ENCODE results near the gene GFRA1. TPM values are rescaled to one million over a fixed set of nuclear protein-coding genes. Genes with fewer than 3 reads are reported as not detected.

Gene GFRA1
- polyA plus RNA-seq, 3 donors, result not detected

DNA sequence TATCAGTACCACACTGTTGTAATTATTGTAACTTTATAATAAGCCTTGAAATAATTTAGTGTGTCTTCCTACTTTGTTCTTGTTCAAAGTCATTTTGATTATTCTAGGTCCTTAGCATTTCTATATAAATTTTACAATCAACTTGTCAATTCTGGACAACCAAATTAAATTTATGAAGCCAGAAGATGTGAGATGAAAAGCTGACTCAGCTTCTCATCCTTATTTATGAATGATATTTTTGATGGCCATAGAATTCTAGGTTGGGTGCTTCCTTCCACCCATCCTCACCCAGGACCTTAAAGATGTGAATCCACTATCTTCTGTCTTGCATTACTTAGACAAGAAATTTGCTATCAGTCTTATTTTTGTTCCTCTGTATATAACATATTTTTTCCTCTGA lies 261.1 kb downstream of the GFRA1 start:
- H3K4me1 Mint-ChIP-seq, result no peaks in the 10 kb centered on the region
- intact Hi-C loops (cut with micrococcal nuclease), result no loop called here
- H4K20me1 ChIP-seq (ENCODE audit: insufficient read depth, low read length), result no peaks in the 10 kb centered on the region
- H3K9me3 Mint-ChIP-seq, result peaks cover 0 to 7% (median 3%) of the 10 kb centered on the region in 7 donors
- no peak overlapping the region for H3K9ac ChIP-seq (ENCODE audit: insufficient read depth, low read length, poor library complexity, severe bottlenecking)
- H3K36me3 Mint-ChIP-seq, result no peaks in the 10 kb centered on the region
- no peak overlapping the region for H3K4me3 ChIP-seq (replicated peaks in 1 of 3; ENCODE audit: low read depth in 2 of 3, low read length in 3 of 3)
- no peaks in the 10 kb centered on the region for H3K79me2 ChIP-seq (ENCODE audit: insufficient read depth, low read length)
- DNase-seq, result no peak
- H3K9me3 ChIP-seq (replicated peaks in 1 of 2; ENCODE audit: control insufficient read depth in 1 of 2, insufficient read depth in 1 of 2, low read length in 2 of 2), result no peaks in the 10 kb centered on the region
- H3K4me2 ChIP-seq (replicated peaks; ENCODE audit: extremely low read depth, low read length, poor library complexity, severe bottlenecking), result no peak overlapping the region
- H3K4me1 ChIP-seq (ENCODE audit: control insufficient read depth in 1 of 2, insufficient read depth in 2 of 2, low read length in 2 of 2), result no peaks in the 10 kb centered on the region
- H3K27ac ChIP-seq (ENCODE audit: low read depth in 1 of 2, low read length in 2 of 2), result no peak overlapping the region
- no peak overlapping the region for H3K27ac Mint-ChIP-seq
- H3K27me3 ChIP-seq (ENCODE audit: control insufficient read depth in 2 of 2, insufficient read depth in 2 of 2, low read length in 2 of 2), result no peaks in the 10 kb centered on the region
- H3K27me3 Mint-ChIP-seq (ENCODE audit: low read depth in 3 of 3), result peaks cover 0 to 2% (median 0%) of the 10 kb centered on the region in 3 donors
- TF ChIP-seq, protein P1, sequence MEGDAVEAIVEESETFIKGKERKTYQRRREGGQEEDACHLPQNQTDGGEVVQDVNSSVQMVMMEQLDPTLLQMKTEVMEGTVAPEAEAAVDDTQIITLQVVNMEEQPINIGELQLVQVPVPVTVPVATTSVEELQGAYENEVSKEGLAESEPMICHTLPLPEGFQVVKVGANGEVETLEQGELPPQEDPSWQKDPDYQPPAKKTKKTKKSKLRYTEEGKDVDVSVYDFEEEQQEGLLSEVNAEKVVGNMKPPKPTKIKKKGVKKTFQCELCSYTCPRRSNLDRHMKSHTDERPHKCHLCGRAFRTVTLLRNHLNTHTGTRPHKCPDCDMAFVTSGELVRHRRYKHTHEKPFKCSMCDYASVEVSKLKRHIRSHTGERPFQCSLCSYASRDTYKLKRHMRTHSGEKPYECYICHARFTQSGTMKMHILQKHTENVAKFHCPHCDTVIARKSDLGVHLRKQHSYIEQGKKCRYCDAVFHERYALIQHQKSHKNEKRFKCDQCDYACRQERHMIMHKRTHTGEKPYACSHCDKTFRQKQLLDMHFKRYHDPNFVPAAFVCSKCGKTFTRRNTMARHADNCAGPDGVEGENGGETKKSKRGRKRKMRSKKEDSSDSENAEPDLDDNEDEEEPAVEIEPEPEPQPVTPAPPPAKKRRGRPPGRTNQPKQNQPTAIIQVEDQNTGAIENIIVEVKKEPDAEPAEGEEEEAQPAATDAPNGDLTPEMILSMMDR (IDR thresholded peaks at IDR 0.05), result no peak
- no peak overlapping the region for H2AFZ ChIP-seq (ENCODE audit: insufficient read depth, low read depth, low read length, poor library complexity, severe bottlenecking)
- no peak overlapping the region for H3K4me3 Mint-ChIP-seq
- H3K36me3 ChIP-seq (replicated peaks in 1 of 2; ENCODE audit: control insufficient read depth in 1 of 2, insufficient read depth in 2 of 2, low read length in 2 of 2), result no peaks in the 10 kb centered on the region

DNA sequence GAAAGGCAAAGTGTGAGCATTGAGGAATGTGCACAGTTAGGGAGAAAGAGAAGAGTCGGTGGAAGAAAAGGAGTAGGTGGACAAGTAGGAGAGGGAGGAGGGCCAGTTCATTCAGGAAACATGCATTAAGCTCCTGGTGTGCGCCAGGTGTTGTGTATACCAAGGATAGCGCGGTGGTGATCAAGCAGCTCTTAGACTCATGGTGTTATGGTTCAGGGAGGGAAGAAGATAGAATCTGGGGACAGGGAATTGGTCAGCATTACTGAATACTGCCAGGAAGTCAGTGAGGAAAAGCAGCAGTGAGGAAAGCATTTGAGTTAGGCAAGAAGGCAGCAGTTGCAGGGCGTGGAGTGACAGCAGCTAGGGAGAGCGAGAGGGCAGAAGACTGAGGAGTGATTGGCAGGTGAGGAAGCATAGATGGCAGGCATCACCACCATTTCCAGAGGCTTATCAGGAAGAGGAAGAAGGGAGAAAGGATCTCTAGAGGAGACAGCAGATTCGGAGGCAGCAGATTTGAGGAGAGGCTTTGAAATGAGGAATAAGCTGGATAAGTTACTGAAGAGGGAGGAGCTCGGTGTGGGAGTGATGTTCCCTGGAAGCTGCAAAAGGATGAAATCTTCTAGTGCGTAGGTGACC lies 265.6 kb downstream of the GFRA1 start:
- H3K4me1 ChIP-seq (ENCODE audit: control insufficient read depth in 1 of 2, insufficient read depth in 2 of 2, low read length in 2 of 2), result no peaks in the 10 kb centered on the region
- no peak overlapping the region for H2AFZ ChIP-seq (ENCODE audit: insufficient read depth, low read depth, low read length, poor library complexity, severe bottlenecking)
- no peaks in the 10 kb centered on the region for H4K20me1 ChIP-seq (ENCODE audit: insufficient read depth, low read length)
- no peak overlapping the region for H3K4me3 ChIP-seq (replicated peaks in 1 of 3; ENCODE audit: low read depth in 2 of 3, low read length in 3 of 3)
- DNase-seq, result no peak
- Mint-ChIP-seq H3K4me3 (no peak overlapping the region), H3K27ac (no peak overlapping the region), H3K27me3 (ENCODE audit: low read depth in 3 of 3) (peaks cover 0 to 6% (median 4%) of the 10 kb centered on the region in 3 donors), H3K36me3 (no peaks in the 10 kb centered on the region), H3K4me1 (no peaks in the 10 kb centered on the region), H3K9me3 (peaks cover 0 to 9% (median 2%) of the 10 kb centered on the region in 7 donors)
- intact Hi-C loops (cut with micrococcal nuclease), result no loop called here
- H3K9me3 ChIP-seq (replicated peaks in 1 of 2; ENCODE audit: control insufficient read depth in 1 of 2, insufficient read depth in 1 of 2, low read length in 2 of 2), result peaks cover 0 to 3% of the 10 kb centered on the region in 2 donors
- WGBS (ENCODE audit: insufficient coverage), result 88% methylated on average over 8 of the region's 9 CpGs
- H3K27me3 ChIP-seq (ENCODE audit: control insufficient read depth in 2 of 2, insufficient read depth in 2 of 2, low read length in 2 of 2), result no peaks in the 10 kb centered on the region
- no peaks in the 10 kb centered on the region for H3K36me3 ChIP-seq (replicated peaks in 1 of 2; ENCODE audit: control insufficient read depth in 1 of 2, insufficient read depth in 2 of 2, low read length in 2 of 2)
- no peak overlapping the region for H3K27ac ChIP-seq (ENCODE audit: low read depth in 1 of 2, low read length in 2 of 2)
- H3K9ac ChIP-seq (ENCODE audit: insufficient read depth, low read length, poor library complexity, severe bottlenecking), result no peak overlapping the region
- TF ChIP-seq, protein P1 (IDR thresholded peaks at IDR 0.05), result no peak
- H3K79me2 ChIP-seq (ENCODE audit: insufficient read depth, low read length), result no peaks in the 10 kb centered on the region
- H3K4me2 ChIP-seq (replicated peaks; ENCODE audit: extremely low read depth, low read length, poor library complexity, severe bottlenecking), result no peak overlapping the region

Other genes with a start within 250 kb of the GFRA1 start
- gene CCDC172, start 51.2 kb upstream of the GFRA1 start, polyA plus RNA-seq, result not detected
- not detected for gene PNLIPRP3, start 154.6 kb upstream of the GFRA1 start, polyA plus RNA-seq

Data from CD14-positive monocyte (primary cell).